COR-L47 (cell line): Measurements from ENCODE around the gene ARL6IP4.

Experiments used
- DNase-seq: peaks from one replicate; lab custom pipeline; 2025; lab: John Stamatoyannopoulos, UW

ARL6IP4 gene

GRCh38 chr12:122958198-122958888, 22.1 kb upstream of the ARL6IP4 start:
- no peak for DNase-seq

DNA sequence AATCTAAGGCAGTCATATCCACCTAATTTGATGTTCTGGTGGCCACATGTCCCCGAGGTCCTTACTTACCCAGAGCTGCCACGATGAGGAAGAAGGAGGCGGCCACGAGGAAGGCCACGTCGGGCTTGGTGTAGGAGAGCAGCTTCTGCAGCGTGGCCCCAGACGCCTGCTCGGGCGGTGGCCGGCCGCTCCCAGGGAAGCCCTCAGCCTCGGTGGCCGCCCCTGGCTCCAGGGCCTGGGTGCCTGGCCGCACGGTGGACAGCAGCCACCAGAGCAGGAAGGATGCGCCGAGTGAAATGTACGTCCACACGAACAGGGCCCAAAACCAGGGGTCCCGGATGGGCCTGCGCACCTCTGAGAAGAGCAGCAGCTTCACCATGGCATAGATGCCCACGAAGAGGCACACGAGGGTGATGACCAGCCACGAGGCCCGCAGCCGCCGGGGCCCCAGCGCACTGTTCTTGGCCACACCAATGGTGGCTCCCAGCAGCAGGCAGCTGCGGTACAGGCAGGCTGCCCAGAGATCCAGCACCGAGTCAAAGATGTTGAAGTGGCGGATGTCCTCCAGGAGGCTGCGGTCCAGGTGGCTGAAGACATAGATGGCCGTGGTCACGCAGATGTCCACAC, 20.8 kb upstream of the ARL6IP4 start:
- no peak for DNase-seq

DNA sequence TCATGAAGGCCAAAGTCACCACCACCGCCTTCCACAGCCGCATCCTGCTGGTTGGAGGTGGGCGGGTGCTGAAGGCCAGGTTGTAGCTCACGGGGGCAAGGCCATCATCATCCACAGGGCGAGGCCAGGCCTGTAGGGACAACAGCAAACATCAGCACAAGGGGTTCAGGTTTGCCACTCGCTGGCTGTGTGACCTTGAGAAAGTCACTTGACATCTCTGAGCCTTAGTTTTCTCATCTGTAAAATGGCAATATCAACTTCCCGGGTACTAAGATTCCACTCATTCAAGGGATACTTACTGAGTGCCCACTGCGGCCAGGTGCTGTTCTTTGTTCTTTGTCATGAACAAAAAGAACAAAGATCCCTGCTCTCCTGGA, 20.3 kb upstream of the ARL6IP4 start:
- DNase-seq, result no peak

DNA sequence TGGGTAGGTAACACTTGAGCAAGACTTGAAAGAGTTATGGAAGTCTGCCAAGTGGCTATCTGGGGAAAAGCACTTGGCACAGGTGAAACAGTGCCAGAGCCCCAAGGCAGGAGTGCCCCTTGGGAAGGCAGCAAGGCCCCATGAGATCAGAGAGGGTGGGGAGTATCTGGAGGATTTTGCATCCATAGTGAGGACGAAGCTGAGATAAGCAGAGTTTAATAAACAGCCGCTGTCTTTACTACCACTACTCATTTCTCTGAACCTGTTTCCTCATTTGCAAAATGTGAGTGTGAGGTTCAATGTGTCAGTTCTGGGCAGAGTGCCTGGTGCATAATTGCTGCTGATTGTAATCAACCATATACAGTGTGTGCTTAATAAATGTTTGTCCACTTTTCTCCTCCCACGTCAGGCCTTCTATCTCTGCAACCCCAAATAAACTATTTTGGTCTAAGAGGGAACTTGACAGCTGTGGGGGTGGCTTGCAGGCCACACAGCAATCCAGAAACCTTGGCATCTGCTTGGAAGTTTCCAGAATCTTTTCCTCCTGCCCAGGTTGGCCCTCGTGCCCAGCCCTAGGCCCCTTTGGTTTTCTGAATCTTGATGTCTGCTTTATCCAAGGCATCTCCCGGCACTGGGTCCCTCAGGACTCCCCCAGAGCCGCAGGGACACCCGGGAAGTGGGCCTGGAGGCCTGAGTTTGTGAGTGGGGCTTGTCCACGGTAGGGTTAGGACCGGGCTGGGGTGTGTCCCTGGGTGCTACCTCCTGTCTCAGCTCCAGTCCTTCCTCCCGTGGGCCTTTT, 18.8 kb upstream of the ARL6IP4 start:
- DNase-seq, result peak; percentile 17

DNA sequence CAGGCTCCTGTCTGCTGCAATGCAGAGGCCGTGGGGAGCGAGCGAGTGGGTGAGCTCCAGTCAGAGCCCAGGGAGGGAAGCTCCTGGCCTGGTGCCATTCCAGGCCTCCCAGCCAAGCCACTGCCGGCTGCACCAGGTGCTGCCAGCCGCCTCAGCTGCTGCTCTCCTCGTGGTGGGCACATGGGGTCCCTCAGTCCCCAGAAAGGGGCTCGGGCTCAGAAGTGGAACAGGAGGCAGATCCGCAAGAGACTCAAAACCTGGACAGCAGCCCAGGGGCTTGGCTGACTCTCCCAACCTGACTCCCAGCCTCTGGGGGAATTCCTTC, 16.6 kb upstream of the ARL6IP4 start:
- peak; percentile 46 for DNase-seq

- DNase-seq, result no peak
These were observed 15.8 kb upstream of the ARL6IP4 start for GRCh38 chr12:122964439-122965257.

GRCh38 chr12:122965321-122965751, 15.1 kb upstream of the ARL6IP4 start:
- DNase-seq, result no peak

GRCh38 chr12:122965851-122966742, 14.4 kb upstream of the ARL6IP4 start, which contains the start of gene ABCB9:
ABCB9 (minus strand) TSS chr12:122966463; CDS start chr12:122960235, 6,228 bp downstream.
- DNase-seq, result peak; percentile 86

GRCh38 chr12:122966743-122967550, 13.5 kb upstream of the ARL6IP4 start:
- DNase-seq, result no peak

DNA sequence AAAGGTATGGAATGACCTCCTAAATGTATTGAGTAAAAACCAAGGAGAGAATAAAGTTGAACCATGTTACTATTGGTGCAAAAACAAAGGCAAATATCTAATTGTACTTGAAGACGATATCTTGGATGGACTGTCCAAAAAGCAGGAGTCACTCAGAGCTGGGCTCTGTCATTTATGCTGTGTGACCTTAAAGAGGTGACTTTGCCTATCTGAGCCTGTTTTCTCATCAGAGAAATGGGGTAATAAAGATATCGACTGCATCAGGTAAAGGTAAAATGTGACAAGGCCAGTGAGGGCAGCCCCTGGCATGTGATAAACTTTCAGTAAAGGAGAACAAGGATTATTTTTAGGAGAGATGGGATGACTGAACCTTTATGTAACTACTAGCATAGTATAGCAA, 12.4 kb upstream of the ARL6IP4 start:
- DNase-seq, result no peak

DNA sequence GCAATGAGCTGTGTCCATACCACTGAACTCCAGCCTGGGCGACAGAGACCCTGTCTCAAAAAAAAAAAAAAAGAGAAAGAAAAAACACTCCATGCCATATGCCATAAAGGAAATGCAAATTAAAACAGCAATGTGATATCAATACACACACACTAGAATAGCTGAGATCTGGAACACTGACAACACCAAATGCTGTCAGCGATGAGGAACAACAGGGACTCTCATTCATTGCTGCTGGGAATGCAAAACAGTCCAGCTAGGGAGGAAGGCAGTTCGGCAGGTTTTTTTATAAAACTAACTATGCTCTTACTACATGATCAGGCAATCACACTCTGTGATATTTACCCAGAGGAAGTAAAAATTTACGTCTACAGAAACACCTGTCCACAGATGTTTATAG, 10.8 kb upstream of the ARL6IP4 start:
- no peak for DNase-seq

GRCh38 chr12:122974274-122974891, 6.1 kb upstream of the ARL6IP4 start:
- DNase-seq, result peak; percentile 97

DNA sequence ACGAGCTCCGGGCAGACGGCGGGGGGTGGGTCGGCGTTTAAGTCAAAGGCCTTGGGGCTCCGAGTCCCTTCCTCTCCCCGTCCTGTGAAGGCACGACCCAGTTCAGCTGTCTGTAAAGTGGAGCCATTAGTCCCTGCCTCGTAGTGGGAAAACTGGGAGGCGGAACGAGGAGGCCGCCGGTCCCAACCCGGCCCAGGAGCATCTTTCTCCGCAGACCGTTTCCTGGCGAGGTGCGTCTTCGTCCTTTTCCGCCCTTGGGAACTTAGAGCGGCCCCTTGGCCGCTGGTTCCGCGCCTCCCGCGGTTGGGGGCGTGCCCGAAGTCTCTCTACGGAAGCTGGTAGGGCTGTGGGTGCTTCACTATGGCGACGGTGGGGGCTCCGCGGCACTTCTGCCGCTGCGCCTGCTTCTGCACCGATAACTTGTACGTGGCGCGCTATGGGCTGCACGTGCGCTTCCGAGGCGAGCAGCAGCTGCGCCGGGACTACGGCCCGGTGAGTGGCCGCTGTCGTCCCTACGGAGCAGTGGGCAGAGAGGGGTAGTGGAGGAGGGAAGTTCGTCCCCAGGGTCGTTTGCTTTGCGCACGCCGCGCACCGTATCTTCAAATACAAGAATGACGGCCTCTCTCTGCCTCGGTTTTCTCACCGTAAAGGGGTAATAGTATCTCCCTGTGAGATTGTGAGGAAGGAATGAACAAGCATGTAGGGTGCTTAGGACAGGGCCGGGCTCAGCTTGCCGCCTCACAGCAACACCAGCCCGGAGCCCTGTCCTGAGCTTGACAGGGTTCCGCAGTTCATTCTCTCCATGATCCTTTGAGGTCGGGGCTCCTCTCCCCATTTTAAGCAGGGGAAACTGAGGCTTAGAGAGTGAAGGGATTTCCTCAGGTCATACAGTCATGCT, 5.3 kb upstream of the ARL6IP4 start, which contains the start of gene OGFOD2:
Gene OGFOD2 (plus strand): TSS at position 353 of the 898 bp plus-strand sequence. CDS start 8 bp downstream, at position 361.
- DNase-seq, result peak; percentile 90

- no peak for DNase-seq
These were observed 4.5 kb upstream of the ARL6IP4 start for GRCh38 chr12:122975790-122976647.

DNA sequence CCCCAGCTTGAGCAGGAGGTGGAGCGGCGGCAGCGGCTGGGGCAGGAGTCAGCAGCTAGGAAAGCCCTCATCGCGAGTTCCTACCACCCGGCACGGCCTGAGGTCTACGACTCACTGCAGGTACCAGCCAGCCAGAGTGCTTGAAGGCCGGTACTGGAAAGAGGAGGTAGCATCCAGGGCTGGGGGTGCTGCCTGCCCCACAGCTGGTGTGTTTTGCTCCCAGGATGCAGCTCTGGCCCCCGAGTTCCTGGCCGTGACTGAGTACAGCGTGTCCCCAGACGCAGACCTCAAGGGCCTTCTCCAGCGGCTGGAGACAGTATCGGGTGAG, 3.9 kb upstream of the ARL6IP4 start:
- no peak for DNase-seq

DNA sequence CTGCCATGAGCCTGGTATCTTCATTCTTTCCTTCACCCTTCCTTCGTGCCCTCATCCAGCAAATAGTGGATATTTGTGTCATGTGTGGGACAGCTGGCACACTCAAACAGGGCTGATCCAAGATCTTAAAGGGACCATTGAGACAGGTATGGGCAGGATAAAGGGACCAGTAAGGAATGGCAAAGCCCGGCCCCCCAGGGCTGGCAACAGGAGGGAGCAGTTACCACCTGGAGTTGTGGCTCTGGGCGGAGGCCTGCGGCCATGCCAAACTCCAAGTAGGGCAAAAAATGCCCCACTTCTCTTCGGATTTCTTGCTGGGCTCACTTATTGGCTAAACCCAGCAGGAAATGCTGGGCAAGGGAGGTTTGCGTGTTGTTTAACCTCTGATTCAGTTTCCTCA, 3.3 kb upstream of the ARL6IP4 start:
- DNase-seq, result no peak

DNA sequence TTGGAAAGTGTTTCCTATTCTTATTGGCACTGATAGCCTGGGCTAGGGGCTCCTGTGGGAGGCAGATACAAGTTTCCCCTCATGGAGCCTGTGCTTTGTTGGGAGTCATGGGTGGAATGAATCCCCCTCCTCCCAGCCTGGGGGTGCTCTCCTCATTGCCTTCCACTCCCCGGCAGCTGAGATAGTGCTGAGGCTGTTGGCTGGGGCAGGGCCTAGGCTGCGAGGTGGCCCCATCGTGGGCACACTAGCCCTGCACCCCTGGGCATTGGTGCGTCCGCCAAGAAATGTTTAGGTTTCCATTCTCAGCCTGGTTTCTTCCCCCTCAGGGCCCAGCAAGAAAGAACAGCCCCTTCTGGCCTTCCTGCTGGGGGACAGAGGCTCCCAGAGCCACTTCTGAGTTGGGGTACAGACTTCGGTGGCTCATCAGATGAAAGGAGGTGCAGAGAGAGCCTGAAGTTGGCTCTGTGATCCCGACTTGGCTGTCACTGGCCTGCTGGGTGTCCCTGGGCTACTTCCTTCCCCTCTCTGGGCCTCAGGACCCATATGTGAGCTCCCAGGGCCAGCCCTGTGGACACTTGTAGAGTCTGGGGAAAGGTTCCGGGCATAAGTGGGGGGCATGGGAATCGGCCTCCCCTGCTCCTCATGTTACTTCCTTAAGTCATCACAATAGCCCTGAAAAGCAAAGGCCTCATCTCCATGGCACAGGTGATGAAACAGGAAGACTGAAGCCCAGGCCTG, 2.7 kb upstream of the ARL6IP4 start:
- no peak for DNase-seq
